Duodenal mucosa (tissue), 2 donors: Measurements from ENCODE around the gene CDK4.
A peak's percentile ranks its signal among the peaks of the same experiment; 100 is the strongest.

ENCODE experiments used
- H3K27ac ChIP-seq: one replicate; pipeline ENCODE4 v1.7.0; 2013; ENCODE audit warnings: low read depth, low read length
- H3K27me3 ChIP-seq, 2 donors: one replicate each; pipeline ENCODE4 v1.7.0; 2013; ENCODE audit warnings: low read length in 2 of 2, control low read depth in 1 of 2; ENCODE audit not compliant: insufficient read depth in 2 of 2, control insufficient read depth in 1 of 2
- H3K36me3 ChIP-seq, 2 donors: one replicate each; pipeline ENCODE4 v1.7.0; 2013; ENCODE audit warnings: low read length in 2 of 2, control low read depth in 1 of 2; ENCODE audit not compliant: insufficient read depth in 2 of 2, control insufficient read depth in 1 of 2
- H3K4me1 ChIP-seq, 2 donors: one replicate each; pipeline ENCODE4 v1.7.0; 2013; ENCODE audit warnings: low read length in 2 of 2, control low read depth in 1 of 2; ENCODE audit not compliant: insufficient read depth in 2 of 2, control insufficient read depth in 1 of 2
- H3K4me3 ChIP-seq, 2 donors: one replicate each; pipeline ENCODE4 v1.7.0; 2013; ENCODE audit warnings: low read length in 2 of 2, low read depth in 1 of 2
- H3K9ac ChIP-seq, 2 donors: one replicate each; pipeline ENCODE4 v1.7.0; 2013; ENCODE audit warnings: low read length in 2 of 2, low read depth in 1 of 2
- H3K9me3 ChIP-seq, 2 donors: one replicate each; pipeline ENCODE4 v1.7.0; 2013; ENCODE audit warnings: low read length in 2 of 2, control low read depth in 1 of 2; ENCODE audit not compliant: control insufficient read depth in 1 of 2

CDK4 gene

DNA sequence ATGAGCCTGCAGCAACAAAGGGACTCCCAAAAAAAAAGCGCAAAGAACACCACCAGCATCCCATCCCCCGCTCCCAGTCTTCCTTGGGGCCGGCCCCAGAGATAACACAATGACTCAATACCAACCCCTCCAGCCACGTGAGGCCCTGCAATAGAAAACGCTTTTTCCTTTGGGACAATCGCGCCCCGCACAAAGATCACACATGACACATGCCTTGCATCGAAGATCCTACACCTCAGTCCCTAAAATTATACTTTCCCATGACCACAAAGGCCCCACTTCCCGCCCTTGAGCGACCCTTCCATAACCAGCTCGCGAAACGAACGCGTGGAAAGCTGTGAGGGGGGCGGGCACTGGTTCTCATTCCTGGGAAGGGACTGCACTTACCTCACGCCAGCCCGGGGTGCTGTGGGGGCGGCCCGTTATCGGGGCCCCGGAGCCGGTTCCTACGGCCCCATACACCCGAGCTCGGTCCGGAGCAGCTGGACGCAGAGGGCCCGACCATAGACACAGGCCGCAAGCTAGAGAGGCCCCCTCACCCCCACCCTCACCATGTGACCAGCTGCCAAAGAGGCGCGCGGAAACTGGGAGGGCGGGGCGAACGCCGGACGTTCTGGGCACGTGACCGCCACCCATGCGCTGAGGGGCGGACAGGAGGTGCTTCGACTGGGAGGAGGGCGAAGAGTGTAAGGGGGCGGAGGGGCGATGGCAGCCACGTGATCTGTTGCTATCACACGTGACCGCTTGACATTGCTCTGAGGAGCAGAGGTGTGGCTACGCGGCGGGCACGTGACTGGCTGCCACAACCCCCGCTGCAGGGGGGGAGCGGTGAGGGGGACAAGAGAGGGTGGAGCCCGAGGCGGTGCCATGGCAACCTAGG lies at the start of gene CDK4:
CDK4 (minus strand) TSS at position 523 of the 880 bp plus-strand sequence. CDS start 593 bp downstream, outside the sequence.
- H3K4me1 ChIP-seq: peaks cover 41 to 46% of the 10 kb centered on the region in 2 donors

DNA sequence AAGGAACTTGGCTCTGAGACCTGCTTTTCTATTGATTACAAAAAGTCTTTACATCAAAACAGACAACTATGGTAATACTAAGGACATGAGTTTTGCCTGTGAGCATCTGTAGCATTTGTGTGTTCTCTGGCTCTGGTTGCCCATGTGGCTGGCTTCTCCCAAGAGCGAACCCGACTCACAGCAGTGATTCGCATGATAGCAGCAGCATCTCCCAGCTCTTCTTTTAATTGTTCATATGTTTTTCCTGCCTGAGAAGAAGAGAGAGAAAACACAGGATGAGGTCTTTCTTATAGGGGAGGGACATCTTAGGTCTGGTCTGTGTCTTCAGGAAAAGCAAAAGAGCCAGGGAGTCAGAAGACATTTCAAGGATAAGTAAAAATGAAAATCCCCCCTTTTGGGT lies 48.9 kb upstream of the CDK4 start:
- Histone ChIP-seq H3K27ac (no peak overlapping the region), H3K36me3 (peaks cover 9 to 47% of the 10 kb centered on the region in 2 donors), H3K27me3 (no peaks in the 10 kb centered on the region), H3K4me1 (no peaks in the 10 kb centered on the region), H3K9ac (no peak overlapping the region), H3K9me3 (no peaks in the 10 kb centered on the region), H3K4me3 (no peak overlapping the region)

More for the DNA sequence above, at the start of gene CDK4:
- peaks cover 0 to 29% of the 10 kb centered on the region in 2 donors for H3K36me3 ChIP-seq
- no peaks in the 10 kb centered on the region for H3K27me3 ChIP-seq
- H3K27ac ChIP-seq: peak within 1 kb of the TSS; percentile 62
- H3K4me3 ChIP-seq: peak within 1 kb of the TSS; percentile 88 to 96
- no peaks in the 10 kb centered on the region for H3K9me3 ChIP-seq
- H3K9ac ChIP-seq: peak within 1 kb of the TSS; percentile 86 to 90

GRCh38 chr12:57797933-57798332 lies 45.8 kb upstream of the CDK4 start:
- Histone ChIP-seq H3K27me3 (no peaks in the 10 kb centered on the region), H3K36me3 (peaks cover 15 to 66% of the 10 kb centered on the region in 2 donors), H3K4me3 (no peak overlapping the region), H3K9me3 (no peaks in the 10 kb centered on the region), H3K4me1 (no peaks in the 10 kb centered on the region), H3K27ac (no peak overlapping the region), H3K9ac (no peak overlapping the region)

- Histone ChIP-seq H3K36me3 (peaks cover 11 to 64% of the 10 kb centered on the region in 2 donors), H3K27me3 (no peaks in the 10 kb centered on the region), H3K9ac (no peak overlapping the region), H3K27ac (no peak overlapping the region), H3K9me3 (no peaks in the 10 kb centered on the region), H3K4me3 (no peak overlapping the region), H3K4me1 (no peaks in the 10 kb centered on the region)
Observed at GRCh38 chr12:57796996-57797395, 44.9 kb upstream of the CDK4 start.

GRCh38 chr12:57795354-57795753 lies 43.2 kb upstream of the CDK4 start:
- H3K36me3 ChIP-seq: peaks cover 14 to 63% of the 10 kb centered on the region in 2 donors
- H3K27ac ChIP-seq: no peak overlapping the region
- H3K9ac ChIP-seq: no peak overlapping the region
- no peaks in the 10 kb centered on the region for H3K4me1 ChIP-seq
- no peaks in the 10 kb centered on the region for H3K9me3 ChIP-seq
- no peak overlapping the region for H3K4me3 ChIP-seq
- no peaks in the 10 kb centered on the region for H3K27me3 ChIP-seq

DNA sequence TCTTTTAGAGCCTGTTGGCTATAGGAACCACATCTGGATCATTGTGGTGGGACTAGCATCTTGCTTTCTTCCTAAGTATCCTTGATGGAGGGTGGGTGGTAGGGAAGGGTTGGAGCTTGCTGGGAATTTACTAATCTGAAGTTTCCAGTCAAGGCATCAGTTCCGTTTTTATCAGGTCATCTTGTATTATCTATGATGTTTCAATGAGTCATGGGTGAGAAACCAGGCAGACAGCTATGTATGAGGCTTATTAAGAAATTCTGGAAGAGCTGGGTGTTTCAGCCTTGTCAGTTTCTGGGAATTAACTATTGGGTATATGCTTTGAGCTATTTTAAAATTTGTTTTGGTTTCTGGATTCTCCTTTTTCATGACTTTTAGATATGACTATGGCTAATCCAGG lies 41.8 kb upstream of the CDK4 start:
- Histone ChIP-seq H3K4me3 (no peak overlapping the region), H3K27me3 (no peaks in the 10 kb centered on the region), H3K4me1 (no peaks in the 10 kb centered on the region), H3K36me3 (peaks cover 14 to 67% of the 10 kb centered on the region in 2 donors), H3K9ac (no peak overlapping the region), H3K27ac (no peak overlapping the region), H3K9me3 (no peaks in the 10 kb centered on the region)

DNA sequence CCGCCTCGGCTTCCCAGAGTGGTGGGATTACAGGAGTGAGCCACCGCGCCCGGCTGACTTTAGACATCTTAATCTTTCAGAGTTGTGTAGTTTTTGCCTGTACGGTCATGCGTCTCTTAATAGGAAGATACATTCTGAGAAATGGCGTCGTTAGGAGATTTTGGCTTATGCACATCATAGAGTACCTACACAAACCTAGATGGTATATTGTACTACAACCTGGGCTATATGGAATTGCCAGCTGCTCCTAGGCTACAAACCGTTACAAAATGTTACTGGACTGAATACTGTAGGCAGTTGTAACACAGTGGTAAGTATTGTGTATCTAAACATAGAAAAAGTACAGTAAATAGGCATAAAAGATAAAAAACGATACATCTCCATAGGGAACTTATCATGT lies 31.8 kb upstream of the CDK4 start:
- Histone ChIP-seq H3K4me1 (peaks cover 14 to 32% of the 10 kb centered on the region in 2 donors), H3K9ac (no peak overlapping the region), H3K27ac (no peak overlapping the region), H3K4me3 (peak overlapping the region in 1 of 2 donors; percentile 4), H3K9me3 (no peaks in the 10 kb centered on the region), H3K36me3 (peaks cover 16 to 37% of the 10 kb centered on the region in 2 donors), H3K27me3 (no peaks in the 10 kb centered on the region)

- Histone ChIP-seq H3K36me3 (peaks cover 16 to 33% of the 10 kb centered on the region in 2 donors), H3K27ac (no peak overlapping the region), H3K9me3 (no peaks in the 10 kb centered on the region), H3K27me3 (no peaks in the 10 kb centered on the region), H3K4me3 (peak overlapping the region; percentile 94 to 100), H3K4me1 (peaks cover 14 to 32% of the 10 kb centered on the region in 2 donors), H3K9ac (peak overlapping the region; percentile 86 to 93)
Observed at GRCh38 chr12:57783466-57783801, 31.3 kb upstream of the CDK4 start.

DNA sequence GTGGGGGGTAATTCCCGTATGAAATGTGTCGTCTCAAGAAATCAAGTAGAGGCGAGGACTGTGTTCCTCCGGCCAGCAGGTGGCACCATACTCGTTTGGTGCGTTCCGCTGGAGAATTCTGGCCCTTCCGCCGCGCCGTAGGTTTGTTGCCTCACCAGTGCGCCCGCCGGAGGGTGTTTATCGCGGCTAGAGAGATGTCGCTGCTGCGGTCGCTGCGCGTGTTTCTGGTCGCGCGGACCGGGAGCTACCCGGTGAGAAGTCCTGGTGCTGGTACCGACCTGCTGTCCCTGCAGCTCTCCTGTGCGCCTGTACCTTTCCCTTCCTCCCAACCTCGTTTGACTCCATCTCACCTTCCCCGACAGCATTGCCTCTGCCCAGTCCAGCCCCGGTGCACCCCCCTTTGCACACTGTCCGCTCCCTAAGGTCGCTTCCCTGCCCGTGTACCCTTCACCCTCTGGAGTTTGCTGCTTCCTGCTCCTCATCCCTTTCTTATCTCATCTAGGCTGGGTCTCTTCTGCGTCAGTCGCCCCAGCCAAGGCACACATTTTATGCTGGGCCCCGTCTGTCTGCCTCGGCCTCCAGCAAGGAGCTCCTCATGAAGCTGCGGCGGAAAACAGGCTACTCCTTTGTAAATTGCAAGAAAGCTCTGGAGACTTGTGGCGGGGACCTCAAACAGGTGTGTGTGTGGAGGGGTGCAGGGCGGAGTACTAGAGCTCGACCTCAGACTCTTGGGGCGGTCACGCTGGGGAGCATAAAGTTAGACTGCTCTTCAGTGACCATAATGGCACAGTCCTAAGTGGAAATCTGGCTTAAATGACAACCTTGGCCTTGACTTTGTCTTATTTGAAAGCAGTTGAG lies 30.7 kb upstream of the CDK4 start, which contains the start of gene TSFM:
TSFM (plus strand) TSS at position 180 of the 858 bp plus-strand sequence; CDS start at position 195, 15 bp downstream.
- H3K4me1 ChIP-seq: peaks cover 14 to 32% of the 10 kb centered on the region in 2 donors
- H3K9me3 ChIP-seq: no peaks in the 10 kb centered on the region
- peak within 1 kb of the TSS; percentile 94 to 100 for H3K4me3 ChIP-seq
- no peak within 1 kb of the TSS for H3K27ac ChIP-seq
- no peaks in the 10 kb centered on the region for H3K27me3 ChIP-seq
- H3K9ac ChIP-seq: peak within 1 kb of the TSS; percentile 86 to 93
- peaks cover 14 to 30% of the 10 kb centered on the region in 2 donors for H3K36me3 ChIP-seq

GRCh38 chr12:57782243-57782607 lies 30.1 kb upstream of the CDK4 start:
- H3K27ac ChIP-seq: no peak overlapping the region

More at GRCh38 chr12:57782243-57782607, 30.1 kb upstream of the CDK4 start:
- Histone ChIP-seq H3K9ac (peak overlapping the region in 1 of 2 donors; percentile 86), H3K36me3 (peaks cover 12 to 24% of the 10 kb centered on the region in 2 donors), H3K4me1 (peaks cover 14 to 32% of the 10 kb centered on the region in 2 donors), H3K4me3 (peak overlapping the region; percentile 94 to 100), H3K9me3 (no peaks in the 10 kb centered on the region), H3K27me3 (no peaks in the 10 kb centered on the region)
